OCI-LY7 (cell line): ENCODE results near the gene KIAA1217.

Experiments used
- CTCF ChIP-seq: fragments of 200-600 bp; sonication (generic); conservative IDR thresholded peaks from 2 replicates; pipeline ENCODE4 v1.5.1; 2014; ENCODE audit warnings: mild to moderate bottlenecking, antibody characterized with exemption, low read length, moderate library complexity, mixed read lengths
- EZH2phosphoT487 ChIP-seq: fragments of 200-600 bp; sonication (generic); IDR thresholded peaks from 2 replicates; pipeline ENCODE4 v1.6.1; 2018; ENCODE audit warnings: low read depth, borderline replicate concordance, mild to moderate bottlenecking, mixed run types, antibody characterized with exemption, low read length, moderate library complexity, mixed read lengths

- TF ChIP-seq CTCF (no peak), EZH2phosphoT487 (no peak)
Observed at GRCh38 chr10:24502006-24502405, 293.1 kb downstream of the KIAA1217 start.
